Upper lobe of left lung (tissue), 6 donors: ENCODE results near the gene ZNF436. TPM values are rescaled to one million over a fixed set of nuclear protein-coding genes. Genes with fewer than 3 reads are reported as not detected.

Experiments
- total RNA-seq, 6 donors: library from RNA; depleted of rRNA in 4 of 6; stranded (reverse); fragments of >200 nt in 4 of 6; gene quantifications; one replicate each; pipeline versions ENCODE4 v1.1.0 to v1.2.1, GENCODE V29; 2016 to 2021
- donor health status: DM: no; HTN: no; CAD: no; lungs with moderate emphysema.
- donor health status: DM: no; HTN: yes; CAD: no; lungs with severe emphysema.

Gene ZNF436
- total RNA-seq, 6 donors from 2014 or later = 5.5 to 11.3 (median 8.2) TPM

Other genes with a start within 250 kb of the ZNF436 start
- 10 to 100 TPM; 12.6 to 33.0 (median 21.2) TPM for gene LUZP1, start 201.0 kb downstream of the ZNF436 start, total RNA-seq
- gene HTR1D, start 152.3 kb downstream of the ZNF436 start, total RNA-seq = under 1 TPM in 3 of 6 donors, not detected in 3; 0.20 to 0.51 (median 0.46) TPM
- 10 to 100 TPM; 43.9 to 97.7 (median 73.5) TPM for gene HNRNPR, start 25.6 kb downstream of the ZNF436 start, total RNA-seq
- 100 to 1,000 TPM in 1 of 6 donors, 10 to 100 TPM in 5; 32.5 to 141 (median 42.9) TPM for gene TCEA3, start 54.9 kb upstream of the ZNF436 start, total RNA-seq
- gene ASAP3, start 114.3 kb upstream of the ZNF436 start, total RNA-seq = 10 to 100 TPM; 29.5 to 47.2 (median 41.8) TPM
- gene E2F2, start 161.4 kb upstream of the ZNF436 start, total RNA-seq = 1 to 10 TPM in 5 of 6 donors, under 1 TPM in 1; 0.69 to 1.9 (median 1.1) TPM
- gene ID3, start 189.7 kb upstream of the ZNF436 start, total RNA-seq = 100 to 1,000 TPM in 4 of 6 donors, 10 to 100 TPM in 2; 75.4 to 269 (median 135) TPM